Measurements from ENCODE around the gene CIAO3.

The CIAO3 gene

GRCh38 chr16:764848-765487 lies 24.2 kb upstream of the CIAO3 start:
- peak; percentile 63 for DNase-seq (ENCODE audit: low spot score)
- no peak for TF ChIP-seq CTCF (IDR thresholded peaks at IDR 0.05; ENCODE audit: poor library complexity, severe bottlenecking)
- H3K4me1 ChIP-seq (ENCODE audit: insufficient read depth, poor library complexity, severe bottlenecking) = peaks cover 14% of the 10 kb centered on the region
- H3K4me3 ChIP-seq (ENCODE audit: severe bottlenecking) = no peak overlapping the region
- H3K27ac ChIP-seq (ENCODE audit: poor library complexity, severe bottlenecking) = no peak overlapping the region
- H3K36me3 ChIP-seq (ENCODE audit: low read depth) = no peaks in the 10 kb centered on the region
- no peak for ATAC-seq (ENCODE audit: low read depth)
- H3K9me3 ChIP-seq (ENCODE audit: severe bottlenecking) = no peaks in the 10 kb centered on the region
- no peaks in the 10 kb centered on the region for H3K27me3 ChIP-seq (ENCODE audit: insufficient read depth, poor library complexity, severe bottlenecking)

- Histone ChIP-seq H3K27me3 (ENCODE audit: insufficient read depth, poor library complexity, severe bottlenecking) (no peaks in the 10 kb centered on the region), H3K36me3 (ENCODE audit: low read depth) (no peaks in the 10 kb centered on the region), H3K4me3 (ENCODE audit: severe bottlenecking) (no peak overlapping the region), H3K4me1 (ENCODE audit: insufficient read depth, poor library complexity, severe bottlenecking) (peaks cover 20% of the 10 kb centered on the region), H3K27ac (ENCODE audit: poor library complexity, severe bottlenecking) (no peak overlapping the region), H3K9me3 (ENCODE audit: severe bottlenecking) (no peaks in the 10 kb centered on the region)
- DNase-seq (ENCODE audit: low spot score) = no peak
- no peak for ATAC-seq (ENCODE audit: low read depth)
- no peak for TF ChIP-seq CTCF (IDR thresholded peaks at IDR 0.05; ENCODE audit: poor library complexity, severe bottlenecking)
Observed at GRCh38 chr16:764184-764750, 23.5 kb upstream of the CIAO3 start.

GRCh38 chr16:763369-764183 lies 22.8 kb upstream of the CIAO3 start:
- no peak overlapping the region for H3K4me3 ChIP-seq (ENCODE audit: severe bottlenecking)
- DNase-seq (ENCODE audit: low spot score) (no peak), ATAC-seq (ENCODE audit: low read depth) (0 out of 3 replicates have a peak, but pooled peaks have one; percentile 3)
- H3K4me1 ChIP-seq (ENCODE audit: insufficient read depth, poor library complexity, severe bottlenecking) = peaks cover 20% of the 10 kb centered on the region
- H3K36me3 ChIP-seq (ENCODE audit: low read depth) = no peaks in the 10 kb centered on the region
- H3K27me3 ChIP-seq (ENCODE audit: insufficient read depth, poor library complexity, severe bottlenecking) = no peaks in the 10 kb centered on the region
- no peak for TF ChIP-seq CTCF (IDR thresholded peaks at IDR 0.05; ENCODE audit: poor library complexity, severe bottlenecking)
- no peaks in the 10 kb centered on the region for H3K9me3 ChIP-seq (ENCODE audit: severe bottlenecking)
- H3K27ac ChIP-seq (ENCODE audit: poor library complexity, severe bottlenecking) = no peak overlapping the region

- ATAC-seq (ENCODE audit: low read depth) (no peak), DNase-seq (ENCODE audit: low spot score) (no peak)
- TF ChIP-seq CTCF (IDR thresholded peaks at IDR 0.05; ENCODE audit: poor library complexity, severe bottlenecking) = no peak
- no peaks in the 10 kb centered on the region for H3K27me3 ChIP-seq (ENCODE audit: insufficient read depth, poor library complexity, severe bottlenecking)
- H3K4me1 ChIP-seq (ENCODE audit: insufficient read depth, poor library complexity, severe bottlenecking) = peaks cover 23% of the 10 kb centered on the region
- H3K27ac ChIP-seq (ENCODE audit: poor library complexity, severe bottlenecking) = no peak overlapping the region
- H3K9me3 ChIP-seq (ENCODE audit: severe bottlenecking) = no peaks in the 10 kb centered on the region
- H3K4me3 ChIP-seq (ENCODE audit: severe bottlenecking) = no peak overlapping the region
- no peaks in the 10 kb centered on the region for H3K36me3 ChIP-seq (ENCODE audit: low read depth)
Observed at GRCh38 chr16:762595-763268, 21.9 kb upstream of the CIAO3 start.

Data from RWPE2 (cell line).